ENCODE measurements around the gene RAPGEF1.
"Not testable (repeated sequence)": the region's sequence is repeated elsewhere in the genome, so short reads cannot be mapped to it uniquely, and the experiment has no call there.

RAPGEF1 gene

DNA sequence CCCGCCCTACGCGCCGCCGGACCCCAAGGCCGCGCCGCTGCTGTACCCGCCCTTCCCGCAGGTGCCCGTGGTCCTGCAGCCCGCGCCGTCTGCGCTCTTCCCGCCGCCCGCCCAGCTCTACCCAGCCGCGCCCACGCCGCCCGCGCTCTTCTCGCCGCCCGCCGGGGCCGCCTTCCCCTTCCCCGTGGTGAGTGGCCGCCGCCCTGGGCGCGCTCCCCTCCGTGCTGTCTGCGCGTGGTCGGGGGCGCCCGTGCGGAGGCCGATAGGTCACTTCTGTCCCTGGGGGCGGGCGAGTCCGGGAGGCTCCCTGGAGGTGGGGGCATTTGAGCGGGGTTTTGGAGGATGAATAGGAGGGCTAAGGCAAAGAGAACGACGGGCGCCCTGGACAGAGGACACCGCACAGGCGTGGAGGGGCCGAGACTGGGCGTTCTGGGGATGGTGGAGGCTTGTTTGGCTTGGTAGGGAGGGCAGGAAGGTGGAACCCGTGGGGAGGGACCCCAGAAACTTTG, 185.0 kb downstream of the RAPGEF1 start:
- H3K4me3 ChIP-seq (ENCODE audit: low read depth, low read length), result no peak overlapping the region
- TF ChIP-seq, protein P1, sequence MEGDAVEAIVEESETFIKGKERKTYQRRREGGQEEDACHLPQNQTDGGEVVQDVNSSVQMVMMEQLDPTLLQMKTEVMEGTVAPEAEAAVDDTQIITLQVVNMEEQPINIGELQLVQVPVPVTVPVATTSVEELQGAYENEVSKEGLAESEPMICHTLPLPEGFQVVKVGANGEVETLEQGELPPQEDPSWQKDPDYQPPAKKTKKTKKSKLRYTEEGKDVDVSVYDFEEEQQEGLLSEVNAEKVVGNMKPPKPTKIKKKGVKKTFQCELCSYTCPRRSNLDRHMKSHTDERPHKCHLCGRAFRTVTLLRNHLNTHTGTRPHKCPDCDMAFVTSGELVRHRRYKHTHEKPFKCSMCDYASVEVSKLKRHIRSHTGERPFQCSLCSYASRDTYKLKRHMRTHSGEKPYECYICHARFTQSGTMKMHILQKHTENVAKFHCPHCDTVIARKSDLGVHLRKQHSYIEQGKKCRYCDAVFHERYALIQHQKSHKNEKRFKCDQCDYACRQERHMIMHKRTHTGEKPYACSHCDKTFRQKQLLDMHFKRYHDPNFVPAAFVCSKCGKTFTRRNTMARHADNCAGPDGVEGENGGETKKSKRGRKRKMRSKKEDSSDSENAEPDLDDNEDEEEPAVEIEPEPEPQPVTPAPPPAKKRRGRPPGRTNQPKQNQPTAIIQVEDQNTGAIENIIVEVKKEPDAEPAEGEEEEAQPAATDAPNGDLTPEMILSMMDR (IDR thresholded peaks at IDR 0.05; ENCODE audit: low read depth, low read length), result no peak

- H3K4me3 ChIP-seq (ENCODE audit: low read depth, low read length), result no peak overlapping the region
- TF ChIP-seq, protein P1 (IDR thresholded peaks at IDR 0.05; ENCODE audit: low read depth, low read length), result no peak
Observed at GRCh38 chr9:131554087-131554842, 185.6 kb downstream of the RAPGEF1 start.

DNA sequence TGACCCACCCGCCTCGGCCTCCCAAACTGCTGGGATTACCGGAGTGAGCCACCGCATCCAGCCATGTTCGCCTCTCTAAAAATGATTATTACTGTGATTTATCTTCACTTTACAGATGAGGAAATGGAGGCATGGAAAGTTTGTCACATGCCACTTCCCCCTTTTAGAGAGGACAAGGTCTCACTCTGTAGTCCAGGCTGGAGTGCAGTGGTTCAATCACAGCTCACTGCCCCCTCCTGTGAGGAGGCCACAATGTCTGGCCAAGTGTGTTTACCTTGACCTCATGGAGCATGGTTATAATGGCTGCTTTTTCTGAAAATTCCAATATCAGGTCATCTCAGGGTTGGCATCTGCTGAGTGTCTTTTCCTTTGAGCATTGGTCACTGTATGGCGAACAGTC, 187.8 kb downstream of the RAPGEF1 start:
- no peak overlapping the region for H3K4me3 ChIP-seq (ENCODE audit: low read depth, low read length)
- TF ChIP-seq, protein P1 (IDR thresholded peaks at IDR 0.05; ENCODE audit: low read depth, low read length), result no peak

- H3K4me3 ChIP-seq (ENCODE audit: low read depth, low read length), result not testable (repeated sequence)
Observed at GRCh38 chr9:131550465-131550864, 189.4 kb downstream of the RAPGEF1 start.

- not testable (repeated sequence) for H3K4me3 ChIP-seq (ENCODE audit: low read depth, low read length)
Observed at GRCh38 chr9:131549186-131549585, 190.7 kb downstream of the RAPGEF1 start.

DNA sequence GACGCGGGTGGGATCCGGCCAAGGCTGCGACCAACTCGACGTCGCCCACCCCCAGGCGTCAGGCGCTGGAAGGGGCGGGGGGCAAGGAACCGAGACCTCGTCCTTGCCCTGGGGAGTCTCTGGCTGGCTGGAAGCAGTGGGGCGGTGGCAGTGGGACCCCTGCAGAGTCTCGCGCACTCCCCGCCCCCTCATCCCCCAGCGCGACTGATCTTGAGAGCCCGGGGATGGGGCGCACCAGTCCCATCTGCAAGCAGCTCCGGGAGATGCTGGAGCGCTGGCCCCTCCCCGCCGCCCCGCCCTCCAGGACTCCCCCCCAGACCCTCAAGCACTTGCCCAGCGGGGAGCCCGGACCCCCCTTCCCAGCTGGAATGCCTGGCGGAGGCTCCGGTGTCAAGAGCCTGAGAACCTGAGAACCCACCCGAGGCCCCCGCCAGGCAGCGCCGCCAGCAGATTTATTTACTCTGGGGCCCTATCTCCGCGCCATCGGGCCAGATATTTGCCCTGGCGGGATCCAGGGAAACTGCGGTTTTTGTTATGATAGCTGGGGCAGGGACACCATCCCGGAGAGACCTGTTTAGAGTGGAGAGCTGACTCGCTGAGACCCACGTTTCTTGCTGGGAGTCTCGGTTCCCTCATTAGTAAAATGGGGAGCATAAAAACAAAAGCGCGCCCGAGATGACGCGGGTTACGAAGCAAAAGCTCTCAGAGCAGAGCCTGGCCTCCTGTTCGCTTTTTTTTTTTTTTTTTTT, 193.4 kb downstream of the RAPGEF1 start:
- TF ChIP-seq, protein P1 (IDR thresholded peaks at IDR 0.05; ENCODE audit: low read depth, low read length), result 0 out of 2 replicates have a peak, but pooled peaks have one; percentile 11
- H3K4me3 ChIP-seq (ENCODE audit: low read depth, low read length), result peak overlapping the region; percentile 48

DNA sequence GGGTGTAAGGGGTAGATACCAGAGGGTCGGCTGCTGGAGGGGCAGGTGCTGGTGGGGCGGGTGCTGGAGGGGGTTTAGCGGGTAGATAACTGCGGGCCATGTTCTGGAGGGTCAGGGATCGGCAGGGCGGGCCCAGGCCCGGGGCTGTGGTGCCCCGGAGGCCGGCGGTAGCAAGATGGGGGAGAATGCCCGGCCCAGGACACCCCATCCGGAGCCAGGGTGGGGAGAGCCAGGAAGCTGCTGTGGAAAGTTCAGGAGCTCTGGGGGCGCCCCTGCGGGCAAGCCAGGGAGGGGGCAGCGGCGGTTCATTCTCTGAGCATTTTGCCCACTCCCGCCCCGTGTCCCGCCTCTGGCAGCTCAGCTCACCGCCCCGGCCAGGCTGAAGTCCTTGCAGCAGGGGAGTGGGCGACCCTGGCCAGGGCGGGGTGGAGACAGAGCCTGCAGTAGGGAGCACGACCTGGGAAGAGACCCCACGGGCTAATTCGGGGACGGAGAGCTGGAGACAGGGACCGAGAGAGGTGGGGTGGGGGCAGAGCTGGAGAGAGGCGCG, 194.0 kb downstream of the RAPGEF1 start:
- TF ChIP-seq, protein P1 (IDR thresholded peaks at IDR 0.05; ENCODE audit: low read depth, low read length), result no peak
- H3K4me3 ChIP-seq (ENCODE audit: low read depth, low read length), result no peak overlapping the region
